Thyroid gland (tissue), 4 donors: ENCODE data around the gene TOLLIP. TPM values are rescaled to one million over a fixed set of nuclear protein-coding genes. Genes with fewer than 3 reads are reported as not detected.

Experiments used
- DNase-seq, 2 donors: peaks; one replicate each; pipeline ENCODE4 v3.0.0-alpha.2; 2019
- H3K27ac ChIP-seq, 3 donors: fragments of 200-600 bp; sonication (generic); 1 replicate in 2 of 3; 2 replicates in 1 of 3; pipeline ENCODE4 v1.5.1; 2016 to 2019; ENCODE audit warnings: mild to moderate bottlenecking in 1 of 3, moderate library complexity in 1 of 3
- H3K27me3 ChIP-seq: fragments of 200-600 bp; sonication (generic); one replicate; pipeline ENCODE4 v1.5.1; 2019
- H3K36me3 ChIP-seq, 2 donors: fragments of 200-600 bp; sonication (generic); one replicate each; pipeline ENCODE4 v1.5.1; 2016 to 2019
- H3K4me1 ChIP-seq, 2 donors: fragments of 200-600 bp; sonication (generic); one replicate each; pipeline ENCODE4 v1.5.1; 2017 to 2019
- H3K4me3 ChIP-seq, 3 donors: fragments of 200-600 bp; sonication (generic); replicated peaks in 1 of 3; 1 replicate in 2 of 3; 2 replicates in 1 of 3; pipeline ENCODE4 v1.5.1; 2016; ENCODE audit warnings: mild to moderate bottlenecking in 1 of 3
- H3K9me3 ChIP-seq: fragments of 200-600 bp; sonication (generic); one replicate; pipeline ENCODE4 v1.5.1; 2017
- CTCF ChIP-seq, 6 experiments: fragments of 200-600 bp in 3 of 6; fragments of 450-650 bp in 3 of 6; sonication (generic) in 3 of 6; IDR thresholded peaks; one replicate each; pipeline ENCODE4 v1.5.1; 2016 to 2019; ENCODE audit warnings: antibody characterized with exemption in 6 of 6, mild to moderate bottlenecking in 2 of 6, inconsistent platforms in 1 of 6, moderate library complexity in 1 of 6
- POLR2A ChIP-seq, 2 donors: fragments of 450-650 bp; IDR thresholded peaks; one replicate each; pipeline ENCODE4 v1.6.1; 2017; ENCODE audit warnings: antibody characterized with exemption in 2 of 2, mild to moderate bottlenecking in 2 of 2, moderate library complexity in 1 of 2
- WGBS, 2 donors: methylation state at CpG; one replicate each; pipeline ENCODE4 v1.1.5; 2017; 5-methylcytosine and 5-hydroxymethylcytosine counted together
- intact Hi-C: fragments of 100-400 bp; cut with DNase I; formaldehyde crosslinking; loops from one replicate; pipeline ENCODE4 v1.15.1; 2023
- total RNA-seq, 4 donors: library from RNA; depleted of rRNA; stranded (reverse); fragments of >200 nt; gene quantifications; one replicate each; pipeline ENCODE4 v1.2.3, GENCODE V29; 2016

The TOLLIP gene
- total RNA-seq, 4 donors from 2014 or later, result 37.1 to 74.4 (median 65.7) TPM

GRCh38 chr11:1291295-1292017, 18.0 kb downstream of the TOLLIP start:
- 94 to 98% methylated on average over 30 to 39 of the region's 46 CpGs for WGBS, 2 donors
- Histone ChIP-seq H3K27me3 (no peaks in the 10 kb centered on the region), H3K36me3 (peaks cover 39 to 40% of the 10 kb centered on the region in 2 donors), H3K9me3 (no peaks in the 10 kb centered on the region), H3K27ac (no peak overlapping the region), H3K4me1 (no peaks in the 10 kb centered on the region), H3K4me3 (no peak overlapping the region)
- DNase-seq, result no peak
- TF ChIP-seq POLR2A (IDR thresholded peaks at IDR 0.05), result no peak
- no peak for TF ChIP-seq CTCF (IDR thresholded peaks at IDR 0.05)
- intact Hi-C loops, result no loop called here

- TF ChIP-seq POLR2A (IDR thresholded peaks at IDR 0.05) (no peak), CTCF (IDR thresholded peaks at IDR 0.05) (no peak)
- 93% methylated on average over 22 to 40 of the region's 43 CpGs for WGBS, 2 donors
- Histone ChIP-seq H3K27me3 (no peaks in the 10 kb centered on the region), H3K4me3 (no peak overlapping the region), H3K4me1 (no peaks in the 10 kb centered on the region), H3K9me3 (no peaks in the 10 kb centered on the region), H3K27ac (no peak overlapping the region), H3K36me3 (peaks cover 46 to 49% of the 10 kb centered on the region in 2 donors)
- intact Hi-C loops, result no loop called here
- DNase-seq, result no peak
Measured at GRCh38 chr11:1290052-1291040, 19.1 kb downstream of the TOLLIP start.

- intact Hi-C loops, result no loop called here
- Histone ChIP-seq H3K9me3 (no peaks in the 10 kb centered on the region), H3K27me3 (no peaks in the 10 kb centered on the region), H3K4me3 (no peak overlapping the region), H3K4me1 (no peaks in the 10 kb centered on the region), H3K36me3 (peaks cover 54 to 57% of the 10 kb centered on the region in 2 donors), H3K27ac (no peak overlapping the region)
- DNase-seq, result no peak
- WGBS, 2 donors, result 95 to 97% methylated on average over 25 to 29 of the region's 33 CpGs
- no peak for TF ChIP-seq CTCF (IDR thresholded peaks at IDR 0.05)
- TF ChIP-seq POLR2A (IDR thresholded peaks at IDR 0.05), result no peak
Measured at GRCh38 chr11:1289211-1289935, 20.1 kb downstream of the TOLLIP start.

GRCh38 chr11:1288426-1289151, 20.8 kb downstream of the TOLLIP start:
- Histone ChIP-seq H3K27me3 (no peaks in the 10 kb centered on the region), H3K27ac (no peak overlapping the region), H3K4me1 (no peaks in the 10 kb centered on the region), H3K36me3 (peaks cover 48 to 54% of the 10 kb centered on the region in 2 donors), H3K9me3 (no peaks in the 10 kb centered on the region), H3K4me3 (no peak overlapping the region)
- TF ChIP-seq CTCF (IDR thresholded peaks at IDR 0.05) (no peak), POLR2A (IDR thresholded peaks at IDR 0.05) (no peak)
- 91 to 93% methylated on average over 28 to 29 of the region's 30 CpGs for WGBS, 2 donors
- DNase-seq, result no peak
- intact Hi-C loops, result no loop called here
